Measurements from ENCODE around the gene DNAJB6. TPM values are rescaled to one million over a fixed set of nuclear protein-coding genes. Genes with fewer than 3 reads are reported as not detected.

The DNAJB6 gene
- total RNA-seq, 2 donors from 2014 or later, result 116 to 154 TPM

- no peak for ATAC-seq (ENCODE audit: insufficient number of reproducible peaks, low FRiP score, low read depth)
- Histone ChIP-seq H3K4me1 (ENCODE audit: control insufficient read depth in 1 of 2, low read depth in 2 of 2) (peaks cover 0 to 4% of the 10 kb centered on the region in 2 donors), H3K4me3 (no peak overlapping the region), H3K27me3 (replicated peaks; ENCODE audit: insufficient read depth) (no peaks in the 10 kb centered on the region), H3K36me3 (peaks cover 25% of the 10 kb centered on the region), H3K27ac (no peak overlapping the region), H3K9me3 (no peaks in the 10 kb centered on the region)
- DNase-seq (ENCODE audit: low spot score), result no peak
- TF ChIP-seq CTCF (IDR thresholded peaks at IDR 0.05), result no peak
Observed at GRCh38 chr7:157407512-157408257, 70.9 kb downstream of the DNAJB6 start.

- Histone ChIP-seq H3K27me3 (replicated peaks; ENCODE audit: insufficient read depth) (no peaks in the 10 kb centered on the region), H3K4me3 (no peak overlapping the region), H3K36me3 (peaks cover 25% of the 10 kb centered on the region), H3K9me3 (no peaks in the 10 kb centered on the region), H3K27ac (no peak overlapping the region), H3K4me1 (ENCODE audit: control insufficient read depth in 1 of 2, low read depth in 2 of 2) (peaks cover 0 to 4% of the 10 kb centered on the region in 2 donors)
- DNase-seq (ENCODE audit: low spot score) (no peak), ATAC-seq (ENCODE audit: insufficient number of reproducible peaks, low FRiP score, low read depth) (no peak)
- TF ChIP-seq CTCF (IDR thresholded peaks at IDR 0.05), result no peak
Observed at GRCh38 chr7:157408258-157409101, 71.7 kb downstream of the DNAJB6 start.

GRCh38 chr7:157409149-157409752 is 72.4 kb downstream of the DNAJB6 start:
- no peaks in the 10 kb centered on the region for H3K9me3 ChIP-seq
- no peak for ATAC-seq (ENCODE audit: insufficient number of reproducible peaks, low FRiP score, low read depth)
- H3K36me3 ChIP-seq, result peaks cover 26% of the 10 kb centered on the region
- peaks cover 0 to 4% of the 10 kb centered on the region in 2 donors for H3K4me1 ChIP-seq (ENCODE audit: control insufficient read depth in 1 of 2, low read depth in 2 of 2)
- no peak for TF ChIP-seq CTCF (IDR thresholded peaks at IDR 0.05)
- H3K27me3 ChIP-seq (replicated peaks; ENCODE audit: insufficient read depth), result no peaks in the 10 kb centered on the region
- DNase-seq (ENCODE audit: low spot score), result no peak
- H3K27ac ChIP-seq, result no peak overlapping the region
- H3K4me3 ChIP-seq, result no peak overlapping the region

- H3K27me3 ChIP-seq (replicated peaks; ENCODE audit: insufficient read depth), result no peaks in the 10 kb centered on the region
- DNase-seq (ENCODE audit: low spot score), result no peak
- H3K4me3 ChIP-seq, result no peak overlapping the region
- ATAC-seq (ENCODE audit: insufficient number of reproducible peaks, low FRiP score, low read depth), result no peak
- no peaks in the 10 kb centered on the region for H3K9me3 ChIP-seq
- peaks cover 27% of the 10 kb centered on the region for H3K36me3 ChIP-seq
- no peak for TF ChIP-seq CTCF (IDR thresholded peaks at IDR 0.05)
- H3K27ac ChIP-seq, result no peak overlapping the region
- peaks cover 0 to 6% of the 10 kb centered on the region in 2 donors for H3K4me1 ChIP-seq (ENCODE audit: control insufficient read depth in 1 of 2, low read depth in 2 of 2)
Observed at GRCh38 chr7:157409753-157410727, 73.2 kb downstream of the DNAJB6 start.

All from thoracic aorta (tissue), 2 donors.